HL-60/S4 (cell line): ENCODE results near the gene ZNF280D.
"Not testable (repeated sequence)": the region's sequence is repeated elsewhere in the genome, so short reads cannot be mapped to it uniquely, and the experiment has no call there.

Source experiments
- in situ Hi-C: fragments of 300-500 bp; cut with MboI; formaldehyde crosslinking; loops from 2 replicates; pipeline ENCODE4 v1.14.3; 2022; ENCODE audit warnings: low sequenced_read_pairs

Gene ZNF280D

GRCh38 chr15:56719774-56720555 lies 13.3 kb downstream of the ZNF280D start:
- in situ Hi-C loops: no loop called here

DNA sequence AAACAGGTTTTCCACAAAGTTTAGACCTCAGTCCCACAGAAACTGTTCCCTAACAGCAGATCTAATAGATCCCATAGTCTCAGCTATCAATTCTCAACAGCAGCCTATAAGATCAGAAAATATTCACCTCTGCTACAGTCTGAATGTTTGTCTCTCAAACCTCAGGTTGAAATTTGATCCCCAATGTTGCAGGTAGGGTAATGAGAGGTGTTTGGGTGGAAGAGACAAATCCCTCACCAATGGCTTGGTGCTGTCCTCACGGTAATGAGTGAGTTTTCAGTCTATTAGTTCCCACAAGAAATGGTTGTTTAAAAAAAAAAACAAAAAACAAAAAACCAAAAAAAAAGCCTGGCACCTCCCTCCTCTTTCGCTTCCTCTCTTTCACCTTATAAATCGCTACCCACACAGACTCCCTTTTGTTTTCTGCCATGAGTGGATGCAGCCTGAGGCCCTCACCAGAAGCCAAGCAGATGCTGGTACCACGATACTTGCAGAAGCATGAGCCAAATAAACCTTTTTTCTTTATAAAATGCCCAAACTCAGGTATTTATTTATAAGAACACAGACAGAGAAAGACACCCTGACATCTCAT lies 14.2 kb downstream of the ZNF280D start:
- in situ Hi-C loops: no loop called here

DNA sequence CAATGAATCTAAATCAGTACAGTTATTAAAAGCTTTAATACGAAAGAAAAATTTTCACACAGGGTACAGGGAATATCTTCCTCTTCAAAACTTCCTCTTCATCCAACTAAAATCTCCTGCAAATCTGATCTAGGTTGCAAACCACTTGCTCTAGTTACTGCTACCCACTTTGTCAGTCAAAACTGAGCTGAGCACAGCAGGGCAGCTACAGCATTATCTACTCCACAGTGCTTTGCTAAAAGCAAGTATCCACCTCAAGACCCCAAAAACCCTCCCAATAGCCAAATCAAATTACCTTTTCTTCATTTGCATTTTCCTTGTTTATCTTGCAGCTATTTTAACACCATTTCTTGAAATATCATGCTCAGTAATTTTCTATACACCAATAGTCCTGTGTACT lies 14.7 kb downstream of the ZNF280D start:
- in situ Hi-C loops: no loop called here

DNA sequence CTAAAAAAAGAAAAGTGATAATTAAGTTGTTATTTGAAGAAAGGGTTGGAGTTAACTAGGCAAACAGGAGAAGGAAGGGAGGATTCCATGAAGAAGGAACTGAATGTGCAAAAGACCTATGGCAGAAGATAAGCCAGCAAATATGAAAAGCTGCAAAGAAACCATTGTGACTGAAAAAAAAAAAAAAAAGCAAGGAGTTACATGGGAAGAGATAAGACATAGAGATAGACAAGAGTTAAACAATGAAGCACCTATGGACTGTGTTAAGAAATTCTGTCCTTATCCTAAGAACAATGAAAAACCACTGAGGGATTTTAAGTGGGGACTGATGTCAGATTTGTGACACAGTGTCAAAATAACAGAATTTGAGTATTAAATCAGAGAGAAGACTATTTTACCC lies 17.0 kb downstream of the ZNF280D start:
- in situ Hi-C loops: no loop called here

DNA sequence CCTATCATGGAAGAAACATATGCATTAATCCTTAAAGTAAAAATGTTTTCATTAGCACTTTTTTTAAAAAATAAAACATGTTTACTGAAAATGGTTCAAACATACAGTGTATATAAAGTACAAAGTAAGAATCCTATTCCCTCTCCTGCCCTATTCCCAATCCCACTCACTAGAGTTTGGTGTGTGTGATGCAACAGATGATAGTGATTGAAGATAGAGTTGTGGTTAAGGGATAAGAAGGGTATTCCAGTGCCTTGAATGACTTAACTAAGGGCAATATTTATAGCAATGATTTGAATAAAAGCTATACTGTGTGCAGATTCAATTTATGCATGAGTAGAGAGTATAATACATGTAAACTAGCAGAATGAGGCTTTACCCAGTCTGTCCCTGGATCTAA lies 18.1 kb downstream of the ZNF280D start:
- in situ Hi-C loops: no loop called here

DNA sequence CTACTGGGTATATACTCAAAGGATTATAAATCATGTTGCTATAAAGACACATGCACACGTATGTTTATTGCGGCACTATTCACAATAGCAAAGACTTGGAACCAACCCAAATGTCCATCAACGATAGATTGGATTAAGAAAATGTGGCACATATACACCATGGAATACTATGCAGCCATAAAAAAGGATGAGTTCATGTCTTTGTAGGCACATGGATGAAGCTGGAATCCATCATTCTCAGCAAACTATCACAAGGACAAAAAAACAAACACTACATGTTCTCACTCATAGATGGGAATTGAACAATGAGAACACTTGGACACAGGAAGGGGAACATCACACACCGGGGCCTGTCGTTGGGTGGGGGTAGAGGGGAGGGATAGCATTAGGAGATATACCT lies 23.8 kb downstream of the ZNF280D start:
- in situ Hi-C loops: not testable (repeated sequence)

- in situ Hi-C loops: no loop called here
Observed at GRCh38 chr15:56699743-56700142, 33.6 kb downstream of the ZNF280D start.

- in situ Hi-C loops: no loop called here
Observed at GRCh38 chr15:56698270-56698669, 35.0 kb downstream of the ZNF280D start.

GRCh38 chr15:56693761-56694160 lies 39.5 kb downstream of the ZNF280D start:
- in situ Hi-C loops: no loop called here

DNA sequence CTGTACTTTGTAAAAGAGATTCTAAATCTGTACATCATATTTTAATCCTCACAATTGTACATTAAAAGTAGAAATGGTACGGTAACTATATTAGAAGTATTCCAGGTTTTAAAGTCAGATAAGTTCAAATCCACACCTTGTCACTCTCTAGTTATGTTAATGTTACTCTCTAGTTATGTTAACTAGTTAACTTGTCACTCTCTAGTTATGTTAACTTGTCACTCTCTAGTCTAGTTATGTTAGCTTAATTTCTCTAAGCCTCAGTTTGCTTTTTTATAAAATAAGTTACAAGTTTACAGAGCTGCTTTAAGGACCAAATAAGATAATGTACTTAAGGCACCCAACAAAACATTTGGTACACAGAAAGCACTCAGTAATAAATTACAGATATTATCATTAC lies 42.6 kb downstream of the ZNF280D start:
- in situ Hi-C loops: no loop called here

- in situ Hi-C loops: no loop called here
Observed at GRCh38 chr15:56683908-56684307, 49.4 kb downstream of the ZNF280D start.

DNA sequence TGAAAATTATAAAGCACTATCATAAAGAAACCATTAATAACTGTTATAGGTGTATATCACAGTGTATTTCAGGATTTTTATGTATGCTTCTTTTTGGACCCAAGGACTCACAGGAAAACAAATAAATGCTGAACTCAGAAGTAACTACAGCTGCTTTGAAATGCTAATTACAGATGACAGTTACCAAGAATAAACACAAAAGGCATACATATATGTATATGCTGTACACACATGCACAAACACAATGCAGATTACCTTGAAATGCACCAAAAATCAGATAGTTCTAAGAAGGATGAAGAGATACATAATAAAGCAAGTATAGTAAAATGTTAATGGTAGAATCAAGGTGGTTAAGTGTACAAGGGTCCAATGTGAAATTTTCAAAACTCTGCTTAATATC lies 52.2 kb downstream of the ZNF280D start:
- in situ Hi-C loops: no loop called here

DNA sequence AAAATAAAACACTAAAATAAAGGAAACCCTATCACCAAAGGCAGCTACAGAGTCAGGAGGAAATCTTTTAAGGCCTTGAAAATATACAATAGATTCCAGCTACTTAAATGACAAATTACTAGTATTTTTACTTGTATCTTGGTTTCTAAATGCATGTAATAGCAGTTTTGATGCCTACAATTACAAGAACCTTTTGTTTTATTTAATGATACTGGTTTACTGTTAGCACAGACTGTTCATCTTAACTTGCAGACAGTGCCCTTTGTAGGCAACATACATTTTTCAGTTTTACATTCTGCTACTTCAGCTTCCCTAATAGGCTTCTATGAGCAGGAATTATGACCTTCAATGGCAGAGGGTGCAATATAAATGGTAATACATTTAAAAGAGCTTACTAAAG lies 54.1 kb downstream of the ZNF280D start:
- in situ Hi-C loops: no loop called here

DNA sequence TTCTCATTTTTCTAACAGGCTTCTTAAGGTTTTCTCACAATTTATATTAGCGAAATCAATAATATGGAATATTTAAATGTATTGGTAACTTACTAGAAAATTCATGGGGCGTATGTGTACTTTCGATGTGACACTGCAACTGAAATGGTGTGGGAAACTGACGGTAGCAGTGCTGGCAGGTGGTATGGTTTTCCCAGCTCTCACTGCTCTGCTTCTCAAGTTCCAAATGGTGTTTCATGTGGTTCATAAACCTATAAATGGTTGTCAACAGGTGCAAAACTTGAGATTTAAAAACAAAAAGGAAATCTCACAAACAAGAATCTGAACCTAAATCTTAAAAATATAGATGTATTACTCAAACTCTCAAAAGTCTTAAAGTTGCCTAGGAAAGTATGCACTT lies 54.7 kb downstream of the ZNF280D start:
- in situ Hi-C loops: no loop called here

DNA sequence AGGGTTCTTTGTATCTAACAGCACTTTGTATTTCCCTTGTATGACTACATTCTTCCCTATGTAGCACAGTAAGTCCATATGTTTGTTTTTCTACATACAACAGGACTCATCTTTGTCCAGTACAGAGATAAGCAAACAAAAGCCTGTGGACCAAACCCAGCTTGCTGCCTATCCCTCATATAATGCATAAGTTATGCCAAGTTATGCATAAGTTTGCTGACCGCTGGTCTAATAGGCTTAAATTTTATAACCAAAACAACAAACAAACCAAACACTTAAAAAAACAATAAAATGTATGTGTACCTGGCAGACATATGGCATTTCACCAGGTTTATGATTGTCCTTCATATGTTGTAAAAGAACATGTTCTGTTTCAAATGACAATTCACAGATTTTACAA lies 56.0 kb downstream of the ZNF280D start:
- in situ Hi-C loops: no loop called here

DNA sequence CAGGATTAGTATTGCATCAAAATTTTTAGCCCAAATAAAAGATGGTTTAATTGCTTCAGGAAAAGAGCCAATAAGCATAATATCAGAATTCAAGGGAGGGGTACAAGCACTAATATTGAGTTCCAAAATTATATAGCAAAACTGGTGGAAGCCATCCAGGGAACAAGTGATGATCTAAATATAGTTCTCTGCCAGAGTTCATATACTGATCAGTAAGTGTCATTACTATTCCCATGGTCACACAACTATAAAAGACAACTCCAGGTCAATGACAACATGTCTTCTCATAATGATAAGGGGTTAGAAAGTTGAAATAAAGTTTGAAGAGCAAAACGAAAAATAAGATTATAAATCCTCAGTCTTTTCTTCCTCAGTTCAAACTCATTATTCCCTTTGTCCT lies 57.4 kb downstream of the ZNF280D start:
- in situ Hi-C loops: no loop called here

DNA sequence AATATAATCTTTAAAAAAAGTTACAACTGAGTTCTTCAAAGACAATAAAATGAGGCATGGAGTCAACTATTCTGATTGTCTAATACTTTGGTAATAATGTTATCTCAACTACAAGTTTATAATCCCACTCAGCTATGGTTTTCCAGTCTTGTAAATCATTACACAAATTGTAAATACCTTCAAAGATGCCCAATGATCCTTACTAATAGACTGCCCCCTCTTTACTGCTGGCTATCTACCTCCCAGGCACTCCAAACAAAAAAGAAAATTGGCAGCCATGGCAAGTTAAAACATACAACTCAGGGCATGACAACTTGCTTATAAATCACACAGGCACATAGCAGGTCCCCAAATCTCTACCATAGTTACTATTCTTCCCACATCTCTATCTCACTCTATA lies 58.5 kb downstream of the ZNF280D start:
- in situ Hi-C loops: no loop called here

- in situ Hi-C loops: no loop called here
Observed at GRCh38 chr15:56672721-56673120, 60.6 kb downstream of the ZNF280D start.

DNA sequence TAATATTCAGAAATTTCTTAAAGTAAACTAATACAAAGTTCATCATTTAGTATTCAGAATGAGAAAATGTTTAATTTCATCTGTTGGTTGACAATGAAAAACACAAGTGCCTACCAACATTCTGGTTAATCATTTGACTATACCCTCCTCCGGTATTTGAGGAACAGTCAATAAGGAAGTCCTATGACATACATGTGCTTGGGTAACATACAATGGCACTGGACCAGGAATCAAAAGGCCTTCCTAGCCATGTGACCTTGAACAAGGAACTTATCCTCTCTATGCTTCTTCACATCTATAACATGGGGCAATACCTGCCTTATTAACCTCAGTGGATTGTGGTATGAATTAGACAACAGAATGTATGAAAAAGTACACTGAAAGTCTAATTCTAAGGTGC lies 65.8 kb downstream of the ZNF280D start:
- in situ Hi-C loops: no loop called here

GRCh38 chr15:56660943-56661342 lies 72.4 kb downstream of the ZNF280D start:
- in situ Hi-C loops: no loop called here

DNA sequence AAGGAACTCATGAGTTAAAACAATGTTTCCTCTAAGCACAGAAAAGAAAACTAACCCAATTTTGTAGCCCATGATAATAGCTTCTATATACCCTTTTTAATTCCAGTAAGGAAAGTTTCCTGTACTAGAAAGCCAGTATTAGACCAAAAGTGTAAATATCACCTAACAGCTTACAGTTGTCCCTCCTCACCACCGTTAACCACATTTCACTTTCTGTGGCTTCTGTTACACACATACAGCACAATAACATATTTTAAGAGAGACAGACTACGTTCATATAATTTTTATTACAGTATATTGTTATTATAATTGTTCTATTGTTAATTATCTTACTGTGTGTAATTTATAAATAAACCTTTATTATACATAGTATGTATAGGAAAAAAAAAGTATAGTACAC lies 74.1 kb downstream of the ZNF280D start:
- in situ Hi-C loops: no loop called here

GRCh38 chr15:56654624-56655023 lies 78.7 kb downstream of the ZNF280D start:
- in situ Hi-C loops: no loop called here

GRCh38 chr15:56654216-56654615 lies 79.1 kb downstream of the ZNF280D start:
- in situ Hi-C loops: no loop called here
